Central memory CD8-positive, alpha-beta T cell (primary cell): ENCODE measurements around the gene CDC42BPA.
"Not testable (repeated sequence)": the region's sequence is repeated elsewhere in the genome, so short reads cannot be mapped to it uniquely, and the experiment has no call there.

Source experiments
- ATAC-seq: fragments of 150-1000 bp; cut with Tn5 transposase; replicated peaks from 2 replicates; pipeline ENCODE4 v1.10.0; 2022; ENCODE audit warnings: mild to moderate bottlenecking, moderate FRiP score, moderate number of reproducible peaks; ENCODE audit not compliant: poor library complexity, severe bottlenecking; ENCODE audit errors: extremely low read depth
- DNase-seq, 2 donors: peaks; one replicate each; pipeline ENCODE4 v3.0.0; 2021; ENCODE audit warnings: low spot score in 2 of 2
- H3K27ac Mint-ChIP-seq: one replicate; pipeline ENCODE4 v1.8.0; 2022; ENCODE audit warnings: low read depth, mild to moderate bottlenecking, moderate library complexity, mixed read lengths
- H3K27me3 Mint-ChIP-seq: one replicate; pipeline ENCODE4 v1.8.0; 2022; ENCODE audit warnings: mixed read lengths
- H3K36me3 Mint-ChIP-seq: one replicate; pipeline ENCODE4 v1.8.0; 2022; ENCODE audit warnings: mild to moderate bottlenecking, moderate library complexity, mixed read lengths; ENCODE audit not compliant: insufficient read depth
- H3K4me1 Mint-ChIP-seq: one replicate; pipeline ENCODE4 v1.8.0; 2022; ENCODE audit warnings: mixed read lengths
- H3K4me3 Mint-ChIP-seq: one replicate; pipeline ENCODE4 v1.8.0; 2022; ENCODE audit warnings: mild to moderate bottlenecking, moderate library complexity, mixed read lengths
- H3K9me3 Mint-ChIP-seq: one replicate; pipeline ENCODE4 v1.8.0; 2022; ENCODE audit warnings: mixed read lengths

CDC42BPA gene

DNA sequence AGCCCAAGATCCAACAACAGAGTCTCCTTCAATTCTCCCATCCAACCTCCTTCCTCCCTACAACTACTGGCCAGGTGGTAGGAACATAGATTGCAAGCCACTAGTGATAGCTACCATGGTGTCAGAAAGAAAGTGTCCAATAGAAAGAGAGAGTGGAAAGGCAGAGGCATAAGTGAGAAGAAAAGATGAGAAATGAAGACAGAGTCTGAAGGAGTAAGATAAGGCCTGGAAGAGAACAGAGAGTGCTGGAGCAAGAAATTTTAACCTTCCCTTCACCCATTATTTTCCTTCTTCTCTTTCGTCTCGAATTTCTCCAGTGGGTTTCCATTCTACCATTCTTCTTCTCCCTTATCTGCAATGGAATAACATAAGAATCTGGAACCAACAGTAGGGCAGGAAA, 57.9 kb downstream of the CDC42BPA start:
- H3K27me3 Mint-ChIP-seq, result no peaks in the 10 kb centered on the region
- no peaks in the 10 kb centered on the region for H3K36me3 Mint-ChIP-seq
- H3K4me1 Mint-ChIP-seq, result no peaks in the 10 kb centered on the region
- DNase-seq (no peak), ATAC-seq (no peak)
- no peak overlapping the region for H3K4me3 Mint-ChIP-seq
- H3K27ac Mint-ChIP-seq, result no peak overlapping the region
- H3K9me3 Mint-ChIP-seq, result no peaks in the 10 kb centered on the region

DNA sequence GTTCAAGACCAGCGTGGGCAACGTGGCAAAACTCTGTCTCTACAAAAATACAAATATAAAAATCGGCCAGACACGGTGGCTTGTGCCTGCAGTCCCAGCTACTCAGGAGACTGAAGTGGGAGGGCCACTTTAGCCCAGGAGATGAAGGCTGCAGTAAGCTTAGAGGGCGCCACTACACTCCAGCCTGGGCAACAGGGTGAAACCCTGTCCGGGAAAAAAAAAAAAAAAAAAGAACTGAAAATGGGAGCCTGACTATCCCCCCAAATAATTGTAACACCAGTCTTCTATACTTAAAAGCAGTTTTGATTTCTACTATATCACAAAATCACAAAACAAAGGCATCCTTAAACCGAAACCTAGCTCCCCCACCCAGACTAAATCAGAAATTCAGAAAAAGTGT, 60.3 kb downstream of the CDC42BPA start:
- H3K4me1 Mint-ChIP-seq, result no peaks in the 10 kb centered on the region

DNA sequence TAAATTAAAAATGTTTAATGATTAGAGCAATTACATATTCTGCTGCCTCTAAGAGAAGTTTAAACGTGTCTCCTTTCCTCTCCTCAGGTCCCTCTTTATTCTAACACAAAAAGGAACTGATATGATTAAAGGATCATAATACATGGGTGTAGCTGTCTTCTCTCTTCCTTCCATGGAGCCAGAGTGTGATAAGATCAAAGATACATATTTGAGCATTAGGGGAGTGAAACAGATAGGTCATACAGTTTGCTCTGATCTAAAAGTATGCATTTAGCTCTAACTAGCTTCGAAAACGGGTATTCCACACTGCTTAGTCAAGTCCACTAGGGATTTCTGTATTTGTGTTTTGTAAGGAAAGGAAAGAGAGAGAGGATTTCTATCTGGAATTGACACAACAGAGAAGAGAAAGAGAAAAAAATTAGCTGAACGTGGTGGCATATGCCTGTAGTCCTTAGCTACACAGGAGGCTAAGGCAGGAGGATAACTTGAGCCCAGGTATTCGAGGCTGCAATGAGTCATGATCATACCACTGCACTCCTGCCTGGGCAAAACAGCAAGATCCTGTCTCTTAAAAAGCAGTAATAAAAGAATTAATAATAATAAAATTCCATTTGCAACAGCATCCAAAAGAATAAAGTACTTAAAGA, 63.1 kb downstream of the CDC42BPA start:
- Mint-ChIP-seq H3K9me3 (no peaks in the 10 kb centered on the region), H3K27ac (no peak overlapping the region), H3K36me3 (no peaks in the 10 kb centered on the region), H3K4me1 (no peaks in the 10 kb centered on the region), H3K27me3 (peaks cover 35% of the 10 kb centered on the region), H3K4me3 (no peak overlapping the region)
- ATAC-seq, result no peak
- no peak for DNase-seq

More for the DNA sequence above, 60.3 kb downstream of the CDC42BPA start:
- Mint-ChIP-seq H3K36me3 (no peaks in the 10 kb centered on the region), H3K27me3 (peaks cover 10% of the 10 kb centered on the region), H3K9me3 (no peaks in the 10 kb centered on the region), H3K4me3 (no peak overlapping the region), H3K27ac (no peak overlapping the region)
- DNase-seq (no peak), ATAC-seq (no peak)

DNA sequence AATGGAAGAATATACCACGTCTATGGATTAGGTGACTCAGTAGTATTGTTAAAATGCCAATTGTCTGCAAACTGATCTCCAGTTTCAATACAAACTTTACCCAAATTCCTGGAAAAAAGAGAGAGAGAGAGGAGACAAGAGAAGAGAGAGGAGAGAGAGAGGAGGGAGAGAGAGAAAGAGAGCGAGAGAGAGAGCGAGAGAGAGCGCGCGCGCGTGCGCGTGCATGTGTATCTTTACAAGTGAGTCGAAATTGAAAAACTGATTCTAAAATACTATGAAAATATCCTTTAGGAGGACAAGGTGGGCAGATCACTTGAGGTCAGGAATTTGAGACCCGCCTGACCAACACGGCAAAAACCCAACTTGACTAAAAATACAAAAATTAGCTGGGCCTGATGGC, 65.2 kb downstream of the CDC42BPA start:
- Mint-ChIP-seq H3K9me3 (peaks cover 2% of the 10 kb centered on the region), H3K4me3 (no peak overlapping the region), H3K36me3 (no peaks in the 10 kb centered on the region), H3K4me1 (no peaks in the 10 kb centered on the region), H3K27me3 (peaks cover 54% of the 10 kb centered on the region), H3K27ac (no peak overlapping the region)
- DNase-seq (no peak), ATAC-seq (no peak)

DNA sequence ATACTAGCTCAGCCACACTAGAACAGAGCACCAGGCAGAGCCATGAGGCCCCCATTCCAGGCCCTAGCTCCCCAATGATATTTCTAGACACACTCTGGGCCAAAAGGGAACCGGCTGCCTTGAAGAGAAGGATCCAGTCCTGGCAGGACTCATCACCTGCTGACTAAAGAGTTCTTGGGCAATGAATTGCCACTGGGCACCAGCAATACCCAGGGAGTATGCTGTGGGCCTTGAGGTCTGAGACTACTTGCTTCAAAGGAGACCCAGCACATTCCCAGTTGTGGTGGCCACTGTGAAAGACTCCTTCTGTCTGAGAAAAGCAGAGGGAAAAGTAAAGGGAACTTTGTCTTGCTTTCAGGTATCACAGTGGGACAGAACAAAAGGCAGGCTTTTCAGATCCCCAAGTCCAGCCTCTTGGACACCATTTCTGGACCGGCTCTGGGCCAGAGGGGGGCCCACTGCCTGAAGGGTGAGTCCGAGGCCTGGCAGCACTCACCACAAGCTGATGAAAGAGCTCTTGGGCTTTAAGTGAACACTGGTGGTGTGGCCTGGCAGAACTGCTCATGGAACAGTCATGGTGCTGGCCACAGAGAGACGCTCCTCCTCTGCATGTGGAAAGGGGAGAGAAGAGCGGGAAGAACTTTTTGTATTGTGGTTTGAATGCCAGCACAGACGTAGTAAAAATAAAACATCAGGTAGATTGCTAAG, 72.5 kb downstream of the CDC42BPA start:
- Mint-ChIP-seq H3K4me1 (no peaks in the 10 kb centered on the region), H3K27me3 (peaks cover 72% of the 10 kb centered on the region), H3K27ac (no peak overlapping the region), H3K4me3 (no peak overlapping the region), H3K36me3 (no peaks in the 10 kb centered on the region), H3K9me3 (peaks cover 6% of the 10 kb centered on the region)
- ATAC-seq (no peak), DNase-seq (no peak)

DNA sequence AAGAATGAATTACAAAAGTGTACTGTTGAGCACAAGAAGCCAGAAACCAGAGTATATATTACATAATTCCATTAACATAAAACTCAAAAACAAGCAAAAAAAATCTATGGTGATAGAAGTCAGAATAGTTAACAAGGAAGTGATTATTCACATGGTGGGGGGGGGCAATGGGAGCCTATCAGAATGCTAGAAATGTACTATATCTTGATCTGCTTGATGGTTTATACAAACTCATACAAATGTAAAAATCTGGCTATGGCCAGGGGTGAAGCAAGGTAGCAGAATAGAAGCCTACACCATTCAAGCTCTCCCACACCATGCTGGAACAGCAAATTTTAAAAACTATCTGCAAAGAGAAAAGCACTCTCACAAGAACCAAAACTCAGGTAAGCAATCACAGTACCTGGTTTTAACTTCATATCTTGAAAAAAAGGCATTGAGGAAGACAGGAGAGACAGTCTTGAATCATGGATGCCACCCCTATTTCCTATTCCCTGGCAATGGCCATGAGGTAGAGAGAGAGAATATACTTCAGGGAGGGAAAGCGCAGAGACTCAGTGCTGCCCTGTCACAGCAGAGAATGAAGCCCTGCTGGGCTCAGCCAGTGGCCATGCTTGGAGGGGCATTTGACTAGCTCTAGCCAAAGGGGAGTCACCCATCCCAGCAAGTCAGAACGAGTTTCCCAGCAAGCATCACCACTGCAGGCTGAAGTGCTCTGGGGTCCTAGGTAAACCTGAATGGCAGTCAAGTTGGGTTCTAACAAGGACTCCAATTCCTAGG, 73.8 kb downstream of the CDC42BPA start:
- ATAC-seq, result no peak
- peaks cover 6% of the 10 kb centered on the region for H3K9me3 Mint-ChIP-seq
- H3K4me3 Mint-ChIP-seq, result no peak overlapping the region
- H3K27me3 Mint-ChIP-seq, result peaks cover 78% of the 10 kb centered on the region
- H3K36me3 Mint-ChIP-seq, result no peaks in the 10 kb centered on the region
- no peaks in the 10 kb centered on the region for H3K4me1 Mint-ChIP-seq
- no peak overlapping the region for H3K27ac Mint-ChIP-seq
- DNase-seq, result no peak

DNA sequence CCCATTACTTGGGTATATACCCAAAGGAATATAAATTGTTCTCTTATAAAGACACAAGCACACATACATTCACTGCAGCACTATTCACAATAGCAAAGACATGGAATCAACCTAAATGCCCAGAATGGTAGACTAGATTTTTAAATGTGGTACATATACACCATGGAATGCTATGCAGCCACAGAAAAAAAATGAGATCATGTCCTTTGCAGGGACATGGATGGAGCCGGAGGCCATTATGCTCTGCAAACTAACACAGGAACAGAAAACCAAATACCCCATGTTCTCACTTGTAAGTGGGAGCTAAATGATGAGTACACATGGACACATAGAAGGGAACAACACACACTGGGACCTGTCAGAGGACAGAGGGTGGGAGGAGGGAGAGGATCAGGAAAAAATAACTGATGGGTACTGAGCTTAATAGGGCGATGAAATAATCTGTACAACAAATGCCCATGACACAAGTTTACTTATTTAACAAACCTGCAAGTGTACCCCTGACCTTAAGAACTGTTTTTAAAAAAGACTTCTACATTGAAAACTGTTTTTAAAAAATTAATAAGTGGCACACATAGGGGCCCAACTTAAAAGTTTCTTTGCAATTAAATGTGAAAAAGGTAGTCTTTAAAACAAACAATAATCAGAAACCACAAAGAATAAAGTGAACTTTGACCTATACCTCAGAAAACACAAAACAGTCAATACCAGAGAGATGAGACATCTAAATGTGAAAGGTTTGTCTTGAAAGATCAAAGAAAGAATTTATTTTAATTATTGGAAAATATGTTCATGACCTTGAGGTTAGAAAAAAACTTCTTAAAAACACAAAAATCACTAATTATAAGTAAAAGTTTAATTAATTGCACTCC, 75.2 kb downstream of the CDC42BPA start:
- H3K4me1 Mint-ChIP-seq, result no peaks in the 10 kb centered on the region
- no peak overlapping the region for H3K27ac Mint-ChIP-seq
- H3K9me3 Mint-ChIP-seq, result peaks cover 5% of the 10 kb centered on the region
- peaks cover 76% of the 10 kb centered on the region for H3K27me3 Mint-ChIP-seq
- no peaks in the 10 kb centered on the region for H3K36me3 Mint-ChIP-seq
- H3K4me3 Mint-ChIP-seq, result no peak overlapping the region
- DNase-seq, result no peak
- no peak for ATAC-seq

DNA sequence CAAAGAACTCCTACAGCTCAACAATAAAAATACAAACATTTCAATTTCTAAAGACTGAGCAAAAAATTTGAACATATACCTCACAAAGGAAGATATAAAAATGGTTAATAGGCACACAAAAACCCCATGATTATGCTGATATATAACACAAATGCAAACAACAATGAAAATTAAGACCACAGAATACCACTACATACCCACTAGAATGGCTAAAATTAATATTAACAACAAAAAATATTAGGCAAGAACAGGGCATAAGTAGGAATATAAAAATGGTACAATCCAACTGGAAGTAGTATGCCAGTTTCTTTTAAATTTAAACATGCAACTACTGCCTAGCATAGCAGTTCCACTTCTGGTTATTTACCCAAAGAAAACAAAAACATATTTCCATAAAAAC, 77.3 kb downstream of the CDC42BPA start:
- Mint-ChIP-seq H3K27ac (no peak overlapping the region), H3K9me3 (no peaks in the 10 kb centered on the region), H3K4me1 (no peaks in the 10 kb centered on the region), H3K36me3 (no peaks in the 10 kb centered on the region), H3K27me3 (peaks cover 75% of the 10 kb centered on the region), H3K4me3 (no peak overlapping the region)
- ATAC-seq (no peak), DNase-seq (no peak)

DNA sequence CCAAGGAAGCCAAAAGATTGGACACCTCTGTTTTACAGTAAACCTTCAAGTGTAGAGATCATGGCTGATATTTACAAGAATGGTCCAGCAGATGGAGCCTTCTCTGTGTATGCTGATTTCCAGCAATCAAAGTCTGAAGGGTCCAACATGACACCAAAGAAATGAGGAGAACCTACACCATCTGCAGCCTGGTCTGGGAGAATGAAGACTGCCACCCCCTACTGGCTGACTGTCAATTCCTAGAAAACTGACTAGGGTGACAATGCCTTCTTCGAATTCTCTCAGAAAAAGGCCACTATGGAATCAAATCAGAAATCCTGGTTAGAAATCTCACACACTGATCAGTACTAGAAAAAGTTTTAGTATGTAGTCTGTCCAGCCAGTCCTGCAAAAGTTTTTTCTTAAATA, 83.3 kb downstream of the CDC42BPA start:
- ATAC-seq, result no peak
- H3K27me3 Mint-ChIP-seq, result peaks cover 55% of the 10 kb centered on the region
- no peak overlapping the region for H3K4me3 Mint-ChIP-seq
- H3K4me1 Mint-ChIP-seq, result no peaks in the 10 kb centered on the region
- H3K9me3 Mint-ChIP-seq, result no peaks in the 10 kb centered on the region
- H3K27ac Mint-ChIP-seq, result no peak overlapping the region
- DNase-seq, result no peak
- H3K36me3 Mint-ChIP-seq, result no peaks in the 10 kb centered on the region

DNA sequence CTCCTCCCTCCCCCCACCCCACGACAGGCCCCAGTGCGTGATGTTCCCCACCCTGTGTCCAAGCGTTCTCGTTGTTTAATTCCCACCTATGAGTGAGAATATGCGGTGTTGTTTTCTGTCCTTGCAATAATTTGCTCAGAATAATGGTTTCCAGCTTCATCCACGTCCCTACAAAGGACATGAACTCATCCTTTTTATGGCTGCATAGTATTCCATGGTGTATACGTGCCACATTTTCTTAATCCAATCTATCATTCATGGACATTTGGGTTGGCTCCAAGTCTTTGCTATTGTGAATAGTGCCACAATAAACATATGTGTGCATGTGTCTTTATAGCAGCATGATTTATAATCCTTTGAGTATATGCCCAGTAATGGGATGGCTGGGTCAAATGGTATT, 87.2 kb downstream of the CDC42BPA start:
- not testable (repeated sequence) for DNase-seq, H3K4me3 Mint-ChIP-seq, ATAC-seq, H3K4me1 Mint-ChIP-seq, H3K27ac Mint-ChIP-seq, H3K36me3 Mint-ChIP-seq, H3K9me3 Mint-ChIP-seq
- H3K27me3 Mint-ChIP-seq, result peaks cover 31% of the 10 kb centered on the region

DNA sequence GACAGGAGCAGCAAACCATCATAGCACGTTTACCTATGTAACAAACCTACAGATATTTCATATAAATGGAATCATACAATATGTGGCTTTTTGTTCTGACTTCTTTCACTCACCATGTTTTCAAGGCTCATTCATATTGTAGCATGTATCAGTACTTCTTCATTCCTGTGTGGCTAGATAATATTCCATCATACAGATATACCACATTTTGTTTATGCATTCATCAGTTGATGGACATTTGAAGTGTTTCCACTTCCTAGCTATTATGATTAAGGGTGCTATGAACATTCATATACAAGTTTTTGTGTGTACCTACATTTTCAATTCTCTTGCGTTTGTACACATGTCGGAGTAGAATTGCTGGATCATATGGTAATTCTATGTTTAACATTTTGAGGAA, 90.1 kb downstream of the CDC42BPA start:
- Mint-ChIP-seq H3K9me3 (no peaks in the 10 kb centered on the region), H3K27ac (no peak overlapping the region), H3K36me3 (no peaks in the 10 kb centered on the region), H3K27me3 (peaks cover 20% of the 10 kb centered on the region), H3K4me1 (no peaks in the 10 kb centered on the region), H3K4me3 (no peak overlapping the region)
- no peak for ATAC-seq
- no peak for DNase-seq

DNA sequence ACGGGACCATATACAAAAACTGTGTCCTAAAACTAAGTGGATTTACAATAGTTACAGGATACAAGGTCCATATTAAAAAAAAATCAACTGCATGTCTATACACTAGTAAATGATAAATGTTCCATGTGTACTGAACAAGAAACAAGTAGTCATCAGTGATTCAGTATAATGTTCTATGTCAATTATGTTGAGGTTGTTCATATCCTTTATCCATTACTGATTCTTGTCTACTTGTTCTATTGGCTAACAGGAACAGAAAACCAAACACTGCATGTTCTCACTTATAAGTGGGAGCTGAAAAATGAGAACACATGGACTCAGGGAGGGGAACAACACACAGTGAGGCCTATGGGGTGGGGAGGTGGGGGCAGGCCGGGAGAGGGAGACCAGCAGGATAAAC, 90.5 kb downstream of the CDC42BPA start:
- peaks cover 24% of the 10 kb centered on the region for H3K27me3 Mint-ChIP-seq
- no peaks in the 10 kb centered on the region for H3K4me1 Mint-ChIP-seq
- H3K9me3 Mint-ChIP-seq, result no peaks in the 10 kb centered on the region
- DNase-seq (no peak), ATAC-seq (no peak)
- no peak overlapping the region for H3K27ac Mint-ChIP-seq
- H3K4me3 Mint-ChIP-seq, result no peak overlapping the region
- peaks cover 2% of the 10 kb centered on the region for H3K36me3 Mint-ChIP-seq
